HG02588 (cell line): ENCODE data around the gene RBBP9.
"Not testable (repeated sequence)": the region's sequence is repeated elsewhere in the genome, so short reads cannot be mapped to it uniquely, and the experiment has no call there.

ENCODE experiments used
- ATAC-seq: cut with Tn5 transposase; IDR thresholded peaks from one replicate; pipeline ENCODE4 v1.9.1; 2021; ENCODE audit warnings: mild to moderate bottlenecking, moderate library complexity; ENCODE audit not compliant: unreplicated experiment

Gene RBBP9

DNA sequence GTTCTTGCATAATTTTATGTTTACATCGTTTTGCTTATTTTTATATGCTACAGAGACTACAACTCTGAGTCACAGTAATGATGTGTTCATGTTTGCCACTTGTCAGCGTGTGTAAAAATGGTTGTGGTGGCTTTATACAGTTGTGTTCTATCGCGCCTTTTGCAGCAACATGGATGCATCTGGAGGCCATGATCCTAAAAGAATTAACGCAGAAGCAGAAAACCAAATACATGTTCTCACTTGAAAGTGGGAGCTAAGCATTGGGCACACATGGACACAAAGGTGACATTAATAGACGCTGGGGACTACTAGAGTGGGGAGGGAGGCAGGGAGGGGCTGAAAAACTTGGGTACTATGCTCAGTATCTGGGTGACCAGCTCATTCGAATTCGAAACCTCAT is 9.7 kb upstream of the RBBP9 start:
- ATAC-seq, result no peak

DNA sequence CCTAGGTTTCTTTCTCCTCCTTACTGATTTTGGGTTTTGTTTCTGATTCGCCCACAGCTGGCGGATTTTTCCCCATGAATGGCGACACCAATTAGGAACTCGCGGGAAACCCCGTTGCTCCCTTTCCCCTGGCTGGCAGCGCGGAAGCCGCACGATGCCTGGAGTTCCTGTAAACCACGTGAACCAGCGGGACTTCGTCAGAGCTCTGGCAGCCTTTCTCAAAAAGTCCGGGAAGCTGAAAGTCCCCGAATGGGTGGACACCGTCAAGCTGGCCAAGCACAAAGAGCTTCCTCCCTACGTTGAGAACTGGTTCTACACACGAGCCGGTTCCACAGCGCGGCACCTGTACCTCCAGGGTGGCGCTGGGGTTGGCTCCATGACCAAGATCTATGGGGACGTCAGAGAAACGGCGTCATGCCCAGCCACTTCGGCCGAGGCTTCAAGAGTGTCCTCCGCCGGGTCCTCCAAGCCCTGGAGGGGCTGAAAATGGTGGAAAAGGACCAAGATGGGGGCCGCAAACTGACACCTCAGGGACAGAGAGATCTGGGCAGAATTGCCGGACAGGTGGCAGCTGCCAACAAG is 7.5 kb upstream of the RBBP9 start:
- ATAC-seq, result no peak

DNA sequence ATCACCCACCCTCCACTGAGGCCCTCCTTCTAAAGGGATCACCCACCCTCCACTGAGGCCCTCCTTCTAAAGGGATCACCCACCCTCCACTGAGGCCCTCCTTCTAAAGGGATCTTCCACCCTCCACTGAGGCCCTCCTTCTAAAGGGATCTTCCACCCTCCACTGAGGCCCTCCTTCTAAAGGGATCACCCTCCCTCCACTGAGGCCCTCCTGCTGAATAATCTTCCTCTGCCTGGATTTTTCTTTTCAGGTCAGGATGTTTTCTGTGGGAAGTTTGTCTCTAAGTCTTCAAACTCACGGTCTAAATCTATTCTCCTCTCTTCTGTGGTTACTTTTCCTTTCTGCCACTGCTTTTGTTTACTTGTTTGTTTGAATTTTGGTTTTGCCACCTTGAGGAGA is 4.6 kb upstream of the RBBP9 start:
- ATAC-seq, result not testable (repeated sequence)

DNA sequence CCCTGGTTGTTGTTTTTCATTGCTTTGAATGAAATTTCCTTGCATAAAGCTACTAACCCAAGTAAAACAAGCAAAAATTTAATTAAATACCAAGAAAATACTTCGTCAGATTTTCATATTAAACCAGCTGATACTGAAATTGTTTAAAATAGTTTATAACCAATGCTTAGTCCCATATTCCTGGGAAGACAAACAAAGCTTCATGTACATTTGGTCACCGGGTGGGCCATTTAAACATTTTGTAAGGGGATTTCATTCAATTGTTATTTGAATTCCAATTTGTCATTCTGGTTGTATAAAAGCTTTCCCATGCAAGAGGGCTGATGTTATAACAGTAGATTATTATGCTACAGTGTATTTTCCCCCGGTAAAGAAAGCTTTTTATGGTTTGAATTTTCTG is 578 bp upstream of the RBBP9 start:
- no peak for ATAC-seq

DNA sequence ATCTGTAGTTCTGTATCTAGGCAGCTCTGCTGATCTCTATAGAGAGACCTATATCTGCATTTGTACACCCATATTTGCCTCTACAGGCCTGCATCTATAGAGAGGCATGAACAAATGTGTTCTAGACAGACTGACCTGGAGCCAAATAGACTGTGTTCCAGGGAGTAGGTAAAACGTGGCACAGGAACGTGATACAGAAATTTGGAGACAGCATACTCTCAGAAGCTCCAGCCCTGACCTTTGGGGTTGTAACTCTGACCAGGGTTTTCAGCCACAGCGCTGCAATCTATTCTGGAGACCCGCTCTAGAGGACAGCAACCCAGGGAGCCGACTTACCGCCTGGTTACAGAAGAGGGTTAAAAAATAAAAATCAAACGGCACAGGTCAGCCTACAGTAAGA is 983 bp downstream of the RBBP9 start:
- no peak for ATAC-seq

DNA sequence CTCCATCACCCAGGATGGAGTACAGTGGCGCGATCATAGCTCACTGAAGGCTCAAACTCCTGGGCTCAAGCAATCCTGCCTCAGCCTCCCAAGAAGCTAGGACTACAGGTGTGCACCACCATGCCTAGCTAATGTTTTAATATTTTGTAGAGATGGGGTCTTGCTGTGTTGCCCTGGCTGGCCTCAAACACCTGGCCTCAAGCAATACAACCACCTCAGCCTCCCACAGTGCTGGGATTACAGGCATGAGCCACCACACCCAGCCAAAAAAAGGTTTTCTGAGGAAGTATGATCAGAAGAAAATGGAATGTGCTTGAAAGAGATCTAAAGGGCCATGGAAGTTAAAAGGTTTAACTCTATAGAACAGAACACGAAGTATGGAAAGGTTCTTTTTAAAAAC is 8.7 kb downstream of the RBBP9 start:
- ATAC-seq, result no peak

DNA sequence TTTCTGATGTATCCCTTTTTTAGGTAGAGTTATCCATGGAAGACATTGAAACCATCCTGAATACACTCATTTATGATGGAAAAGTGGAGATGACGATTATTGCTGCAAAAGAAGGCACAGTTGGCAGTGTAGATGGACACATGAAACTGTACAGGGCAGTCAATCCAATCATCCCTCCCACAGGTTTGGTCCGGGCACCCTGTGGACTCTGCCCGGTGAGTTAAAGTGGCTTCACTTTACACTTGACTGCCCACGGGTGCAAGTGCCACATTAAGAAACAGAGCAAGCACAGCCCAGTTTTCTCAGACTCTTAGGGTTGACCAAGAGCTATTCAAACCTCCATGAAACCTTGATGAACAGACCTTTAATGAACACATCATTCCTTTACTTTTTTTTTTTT is 15.4 kb downstream of the RBBP9 start:
- no peak for ATAC-seq

DNA sequence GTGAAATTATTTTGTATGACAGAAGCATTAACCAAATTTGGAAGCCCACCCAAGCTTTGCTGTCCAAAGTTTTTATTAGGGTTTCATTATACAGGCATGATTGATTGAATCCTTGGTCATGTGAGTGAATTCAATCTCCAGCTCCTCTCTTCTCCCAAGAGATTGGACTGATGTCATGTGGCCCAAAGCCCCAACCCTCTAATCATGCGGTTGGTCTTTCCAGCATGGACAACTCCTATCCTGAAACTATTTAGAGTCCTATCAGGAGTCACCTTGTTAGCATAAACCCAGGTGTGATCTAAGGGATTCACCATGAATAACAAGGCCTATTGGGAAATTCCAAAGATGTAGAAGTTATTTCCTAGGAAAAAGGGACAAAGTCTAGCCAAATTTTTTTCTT is 19.2 kb downstream of the RBBP9 start:
- no peak for ATAC-seq

DNA sequence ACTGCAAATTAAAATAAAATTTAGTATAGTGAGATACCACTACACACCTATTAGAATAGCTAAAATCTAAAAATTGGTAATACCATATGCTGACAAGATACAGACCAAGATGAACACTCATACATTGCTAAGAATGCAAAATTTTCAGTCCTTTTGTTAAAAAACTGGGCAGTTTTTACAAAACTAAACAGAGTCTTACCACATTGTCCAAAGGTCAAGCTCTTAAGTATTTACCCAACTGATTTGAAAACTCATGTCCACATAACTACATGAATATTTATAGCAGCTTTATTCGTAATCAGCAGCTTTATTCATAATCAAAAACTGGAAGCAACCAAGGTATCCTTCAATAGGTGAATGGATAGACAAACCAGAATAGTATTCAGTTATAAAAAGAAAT is 19.8 kb downstream of the RBBP9 start:
- ATAC-seq, result no peak

DNA sequence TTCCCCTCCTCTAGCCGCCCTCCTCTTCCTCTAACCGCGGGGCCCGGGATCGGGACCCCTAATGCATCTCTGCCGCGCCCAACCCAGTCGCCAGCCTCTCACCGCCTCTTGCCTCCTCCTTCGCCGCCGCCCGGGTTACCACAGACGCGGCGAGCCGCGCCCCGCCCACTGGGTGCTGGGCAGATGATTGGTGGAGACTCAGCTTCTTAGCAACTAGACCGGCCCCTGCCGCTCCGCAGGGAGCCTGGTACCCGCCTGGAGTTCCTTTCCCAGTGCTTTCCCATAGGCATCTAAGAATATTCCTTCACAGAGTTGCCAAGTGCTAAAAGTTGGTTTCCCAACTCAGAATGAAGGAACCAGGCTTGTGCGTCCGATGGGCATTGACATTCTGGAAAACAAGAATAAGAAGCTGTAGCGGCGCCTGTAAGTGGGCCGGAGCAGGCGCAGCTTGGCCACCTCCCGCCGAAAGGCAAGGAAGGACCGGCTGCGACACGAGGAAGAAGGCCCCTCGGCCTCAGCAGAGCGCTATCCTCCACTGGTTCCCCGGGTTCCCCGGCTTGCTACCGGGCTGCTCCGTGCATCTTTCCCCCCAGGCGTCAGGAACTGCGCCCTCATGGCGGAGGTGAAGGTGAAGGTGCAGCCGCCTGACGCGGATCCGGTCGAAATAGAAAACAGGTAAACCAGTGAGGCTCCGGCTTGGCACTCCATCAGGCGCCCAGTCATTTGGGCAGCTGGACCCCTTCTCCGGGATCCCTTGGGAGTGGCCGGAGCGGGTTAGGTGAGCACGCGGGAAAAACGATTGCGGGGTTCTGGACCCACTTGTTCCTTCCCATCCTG is 29.9 kb downstream of the RBBP9 start, which contains the start of the genes DZANK1 and POLR3F:
TSS of gene DZANK1 (minus strand) at position 137 of the 837 bp plus-strand sequence. CDS start 1,672 bp downstream, outside the sequence.
TSS of gene POLR3F (plus strand) at position 497 of the 837 bp plus-strand sequence. CDS start at position 614, 117 bp downstream.
- peak; percentile 99 for ATAC-seq

DNA sequence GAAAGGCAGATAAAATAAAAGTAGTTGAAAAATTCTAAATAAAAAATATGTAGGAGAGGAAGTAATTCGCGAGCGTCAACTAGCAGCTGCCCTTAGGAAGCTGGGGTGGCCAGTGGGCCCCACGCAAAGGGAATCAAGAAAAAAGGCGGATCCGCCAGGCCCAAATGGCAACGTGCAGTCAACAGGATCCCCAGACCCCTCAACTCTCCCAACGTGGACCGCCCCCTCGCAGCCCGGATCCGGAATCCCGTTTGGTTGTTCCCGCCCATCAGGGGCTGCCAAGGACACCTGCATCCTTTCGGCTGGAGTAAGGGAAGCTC is 30.5 kb downstream of the RBBP9 start:
- ATAC-seq, result peak; percentile 34

DNA sequence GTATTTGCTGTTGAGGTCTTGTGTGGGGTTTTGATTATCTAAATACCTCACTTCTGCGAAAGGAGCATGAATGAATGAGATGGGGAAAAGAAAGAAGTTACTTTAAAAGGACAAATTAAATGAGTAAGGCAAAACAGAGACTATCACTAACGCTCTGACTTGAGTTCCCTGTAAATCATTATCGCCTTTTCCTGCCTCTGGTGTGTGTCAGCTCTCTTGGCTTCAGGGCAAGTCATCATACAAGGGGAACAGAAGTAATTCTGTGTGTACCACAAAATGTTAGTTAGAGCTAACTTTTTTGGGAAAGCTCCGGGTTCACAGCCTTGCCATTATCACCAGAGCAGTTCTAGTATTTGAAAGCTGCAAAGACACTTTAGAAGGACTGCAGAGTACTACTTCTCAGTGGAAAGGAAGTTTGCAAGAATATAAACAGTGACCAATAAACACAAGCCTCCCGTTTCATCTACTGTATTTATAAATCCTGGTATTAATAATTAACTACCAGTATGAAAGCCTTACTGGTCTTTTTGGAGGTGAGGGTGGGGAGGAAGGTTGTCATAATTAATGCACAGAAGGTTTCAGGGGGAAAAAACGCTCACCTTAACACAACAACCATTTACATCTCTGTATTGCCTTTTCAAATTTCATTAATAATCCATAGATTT is 31.4 kb downstream of the RBBP9 start:
- no peak for ATAC-seq

DNA sequence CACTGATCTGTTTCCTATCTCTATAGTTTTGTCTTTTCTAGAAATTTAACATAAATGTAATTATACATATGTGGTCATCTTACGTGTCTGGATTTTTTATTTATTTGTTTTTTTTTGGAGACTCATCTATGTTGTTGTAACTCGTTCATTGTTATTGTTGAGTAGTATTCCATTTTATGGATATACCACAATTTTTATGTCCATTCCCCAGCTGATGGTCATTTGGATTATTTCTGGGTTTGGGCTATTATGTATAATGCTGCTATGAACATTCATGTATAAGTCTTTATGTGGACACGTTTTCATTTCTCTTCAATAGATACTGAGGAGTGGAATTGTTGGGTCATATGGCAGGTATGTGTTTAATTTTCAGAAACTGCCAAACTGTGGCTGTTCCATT is 40.4 kb downstream of the RBBP9 start:
- no peak for ATAC-seq

DNA sequence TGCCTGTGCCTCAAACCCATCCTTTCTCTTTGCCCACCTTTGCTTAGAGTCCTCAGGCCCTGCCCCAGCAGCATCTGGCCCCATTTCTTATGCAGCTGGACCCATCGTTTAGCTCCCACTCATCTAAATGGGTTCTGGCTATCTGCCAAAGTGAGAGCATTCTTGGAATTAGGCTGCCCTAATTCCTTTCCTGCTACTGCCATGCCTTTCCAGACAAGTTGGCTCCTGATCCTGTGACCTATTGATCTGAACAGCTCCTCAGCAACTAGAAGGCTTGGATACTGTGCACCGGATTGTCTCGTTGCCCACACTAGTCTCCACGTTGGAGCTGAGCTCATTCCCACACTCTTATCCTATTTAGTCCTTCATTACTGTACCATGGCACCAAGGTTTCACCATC is 53.1 kb downstream of the RBBP9 start:
- ATAC-seq, result no peak

DNA sequence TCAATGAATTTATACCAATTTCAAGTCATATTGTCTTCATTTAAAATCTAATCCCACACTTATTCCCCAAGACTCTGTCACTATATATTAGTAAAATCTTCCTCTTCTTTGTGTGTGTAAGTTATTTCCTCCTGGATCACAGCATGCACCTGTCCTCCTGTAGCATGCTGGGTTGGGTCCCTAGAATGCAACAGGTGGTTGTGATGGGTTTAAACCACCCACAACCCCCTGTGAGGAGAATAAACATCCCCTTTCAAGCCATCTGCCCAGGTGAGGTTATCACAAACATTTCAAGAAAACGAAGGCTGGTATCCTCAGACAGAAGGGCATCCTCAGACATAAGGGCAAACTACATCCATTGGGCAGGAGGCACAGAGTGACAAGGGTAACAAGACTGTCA is 56.6 kb downstream of the RBBP9 start:
- ATAC-seq, result no peak

DNA sequence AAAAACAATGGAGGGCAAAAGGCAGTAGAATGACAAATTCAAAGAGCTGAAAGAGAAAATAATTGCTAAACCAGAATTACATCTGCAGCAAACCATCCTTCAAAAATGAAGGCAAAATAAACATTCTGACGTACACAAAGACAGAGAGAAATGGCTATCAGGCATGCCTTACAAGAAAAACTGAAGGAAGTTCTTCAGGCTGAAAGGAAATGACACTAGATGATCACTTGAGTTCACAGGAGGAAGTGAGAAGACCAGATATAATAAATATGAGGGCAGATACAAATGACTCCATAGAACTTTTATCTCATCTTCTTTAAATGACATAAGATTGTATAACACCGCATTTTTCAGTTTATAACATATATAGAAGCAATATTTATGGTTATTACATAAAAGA is 60.2 kb downstream of the RBBP9 start:
- no peak for ATAC-seq
